Glomerular visceral epithelial cell (primary cell): ENCODE data around the gene DNAI4.

Experiments
- DNase-seq: peaks from one replicate; pipeline ENCODE4 v3.0.0-alpha.2; 2016; ENCODE audit errors: extremely low spot score

DNAI4 gene

GRCh38 chr1:66764994-66765578, 159.6 kb downstream of the DNAI4 start:
- peak; percentile 51 for DNase-seq
